ENCODE results near the gene CPLX1. TPM values are rescaled to one million over a fixed set of nuclear protein-coding genes. Genes with fewer than 3 reads are reported as not detected.
A peak's percentile ranks its signal among the peaks of the same experiment; 100 is the strongest.

Gene CPLX1
- total RNA-seq (2021) (1.5 to 3.5 TPM (median 2.0 TPM) in 3 replicates), Bru-seq, nascent RNA (percentile 14 among the genes with signal in this experiment)
- long read RNA-seq, experiment 1, partial matches to known transcripts, result 0 of 3 reads
- long read RNA-seq, experiment 1, other reads (novel, unspliced or antisense), result 1 of 3 reads
- long read RNA-seq, experiment 2, partial matches to known transcripts, result 0 of 1 reads
- long read RNA-seq, experiment 2, other reads (novel, unspliced or antisense), result 1 of 1 reads
- long read RNA-seq, experiment 3, result 0 reads

- no peaks in the 10 kb centered on the region for H3K36me3 Mint-ChIP-seq
- ATAC-seq, result peak; percentile 10; the same call in 1 of the 2 replicates
- DNase-seq (ENCODE audit: low spot score), result peak; percentile 47
- H3K9me3 Mint-ChIP-seq, result no peaks in the 10 kb centered on the region
- ChIA-PET POLR2A (no interaction called here), CTCF (interaction anchor here (0.6 kb wide), 1 partner anchor 460 kb away, joined by 5 read pairs; no protein-coding TSS in a partner anchor)
- TF ChIP-seq HMGXB4 (CRISPR knock-in tag; IDR thresholded peaks at IDR 0.05) (no peak), PRRX2 (CRISPR knock-in tag; IDR thresholded peaks at IDR 0.05) (no peak), FOXK1 (CRISPR knock-in tag; IDR thresholded peaks at IDR 0.05) (no peak), MXD4 (CRISPR knock-in tag; IDR thresholded peaks at IDR 0.05; ENCODE audit: borderline replicate concordance) (no peak), ZNF512 (CRISPR knock-in tag; IDR thresholded peaks at IDR 0.05; ENCODE audit: borderline replicate concordance) (no peak), ZNF396 (CRISPR knock-in tag; IDR thresholded peaks at IDR 0.05; ENCODE audit: borderline replicate concordance) (no peak), ZNF232 (CRISPR knock-in tag; IDR thresholded peaks at IDR 0.05) (no peak), JAZF1 (CRISPR knock-in tag; IDR thresholded peaks at IDR 0.05) (no peak), GTF2I (CRISPR knock-in tag; conservative IDR thresholded peaks at IDR 0.05) (no peak), ZMAT4 (CRISPR knock-in tag; IDR thresholded peaks at IDR 0.05) (no peak), ELF4 (CRISPR knock-in tag; IDR thresholded peaks at IDR 0.05; ENCODE audit: low read depth) (no peak), OVOL2 (CRISPR knock-in tag; IDR thresholded peaks at IDR 0.05; ENCODE audit: borderline replicate concordance) (no peak), E2F1 (CRISPR knock-in tag; IDR thresholded peaks at IDR 0.05) (no peak), ZNF138 (CRISPR knock-in tag; conservative IDR thresholded peaks at IDR 0.05) (no peak), ZNF121 (CRISPR knock-in tag; IDR thresholded peaks at IDR 0.05) (no peak), KAT7 (CRISPR knock-in tag; IDR thresholded peaks at IDR 0.05; ENCODE audit: borderline replicate concordance) (no peak), FOXJ3 (CRISPR knock-in tag; IDR thresholded peaks at IDR 0.05; ENCODE audit: borderline replicate concordance) (no peak), ZNF425 (CRISPR knock-in tag; conservative IDR thresholded peaks at IDR 0.05) (no peak)
- TF ChIP-seq, protein P1, sequence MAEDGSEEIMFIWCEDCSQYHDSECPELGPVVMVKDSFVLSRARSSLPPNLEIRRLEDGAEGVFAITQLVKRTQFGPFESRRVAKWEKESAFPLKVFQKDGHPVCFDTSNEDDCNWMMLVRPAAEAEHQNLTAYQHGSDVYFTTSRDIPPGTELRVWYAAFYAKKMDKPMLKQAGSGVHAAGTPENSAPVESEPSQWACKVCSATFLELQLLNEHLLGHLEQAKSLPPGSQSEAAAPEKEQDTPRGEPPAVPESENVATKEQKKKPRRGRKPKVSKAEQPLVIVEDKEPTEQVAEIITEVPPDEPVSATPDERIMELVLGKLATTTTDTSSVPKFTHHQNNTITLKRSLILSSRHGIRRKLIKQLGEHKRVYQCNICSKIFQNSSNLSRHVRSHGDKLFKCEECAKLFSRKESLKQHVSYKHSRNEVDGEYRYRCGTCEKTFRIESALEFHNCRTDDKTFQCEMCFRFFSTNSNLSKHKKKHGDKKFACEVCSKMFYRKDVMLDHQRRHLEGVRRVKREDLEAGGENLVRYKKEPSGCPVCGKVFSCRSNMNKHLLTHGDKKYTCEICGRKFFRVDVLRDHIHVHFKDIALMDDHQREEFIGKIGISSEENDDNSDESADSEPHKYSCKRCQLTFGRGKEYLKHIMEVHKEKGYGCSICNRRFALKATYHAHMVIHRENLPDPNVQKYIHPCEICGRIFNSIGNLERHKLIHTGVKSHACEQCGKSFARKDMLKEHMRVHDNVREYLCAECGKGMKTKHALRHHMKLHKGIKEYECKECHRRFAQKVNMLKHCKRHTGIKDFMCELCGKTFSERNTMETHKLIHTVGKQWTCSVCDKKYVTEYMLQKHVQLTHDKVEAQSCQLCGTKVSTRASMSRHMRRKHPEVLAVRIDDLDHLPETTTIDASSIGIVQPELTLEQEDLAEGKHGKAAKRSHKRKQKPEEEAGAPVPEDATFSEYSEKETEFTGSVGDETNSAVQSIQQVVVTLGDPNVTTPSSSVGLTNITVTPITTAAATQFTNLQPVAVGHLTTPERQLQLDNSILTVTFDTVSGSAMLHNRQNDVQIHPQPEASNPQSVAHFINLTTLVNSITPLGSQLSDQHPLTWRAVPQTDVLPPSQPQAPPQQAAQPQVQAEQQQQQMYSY (CRISPR knock-in tag; IDR thresholded peaks at IDR 0.05), result no peak
- TF ChIP-seq, protein P2, sequence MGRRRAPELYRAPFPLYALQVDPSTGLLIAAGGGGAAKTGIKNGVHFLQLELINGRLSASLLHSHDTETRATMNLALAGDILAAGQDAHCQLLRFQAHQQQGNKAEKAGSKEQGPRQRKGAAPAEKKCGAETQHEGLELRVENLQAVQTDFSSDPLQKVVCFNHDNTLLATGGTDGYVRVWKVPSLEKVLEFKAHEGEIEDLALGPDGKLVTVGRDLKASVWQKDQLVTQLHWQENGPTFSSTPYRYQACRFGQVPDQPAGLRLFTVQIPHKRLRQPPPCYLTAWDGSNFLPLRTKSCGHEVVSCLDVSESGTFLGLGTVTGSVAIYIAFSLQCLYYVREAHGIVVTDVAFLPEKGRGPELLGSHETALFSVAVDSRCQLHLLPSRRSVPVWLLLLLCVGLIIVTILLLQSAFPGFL (CRISPR knock-in tag; IDR thresholded peaks at IDR 0.05; ENCODE audit: borderline replicate concordance), result no peak
- no peaks in the 10 kb centered on the region for H3K4me1 Mint-ChIP-seq
- peaks cover 65% of the 10 kb centered on the region for H3K27me3 Mint-ChIP-seq (ENCODE audit: low read depth)
- H3K4me3 Mint-ChIP-seq, result peak within 1 kb of the TSS; percentile 51
- no peak within 1 kb of the TSS for H3K27ac Mint-ChIP-seq
Measured at GRCh38 chr4:825971-826330, at the start of gene CPLX1. CPLX1 (minus strand) TSS chr4:826129; CDS start chr4:824522, 1,607 bp downstream.
